HG02623 (cell line): ENCODE measurements around the gene CCDC3.

ENCODE experiments used
- ATAC-seq: cut with Tn5 transposase; IDR thresholded peaks from one replicate; pipeline ENCODE4 v1.9.1; 2021; ENCODE audit warnings: moderate library complexity; ENCODE audit not compliant: unreplicated experiment

The CCDC3 gene

DNA sequence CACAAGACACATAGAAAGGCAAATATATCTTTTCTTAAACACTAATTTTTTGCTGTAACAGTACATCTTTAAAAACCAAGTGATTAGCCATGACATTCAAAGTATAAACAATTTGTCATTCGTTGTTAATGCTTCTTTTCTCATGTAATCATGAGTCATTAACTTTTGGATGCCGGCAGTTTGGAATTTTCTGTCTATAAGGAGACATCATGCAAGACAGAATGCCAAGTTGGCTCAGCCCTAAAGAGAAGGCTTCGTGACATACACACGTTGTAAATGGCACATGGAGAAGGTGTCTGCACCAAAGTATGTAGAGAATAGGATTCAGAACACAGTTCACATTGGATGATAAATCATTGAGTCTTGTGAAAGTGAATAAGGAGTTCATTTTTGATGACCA, 35.9 kb downstream of the CCDC3 start:
- ATAC-seq = no peak

DNA sequence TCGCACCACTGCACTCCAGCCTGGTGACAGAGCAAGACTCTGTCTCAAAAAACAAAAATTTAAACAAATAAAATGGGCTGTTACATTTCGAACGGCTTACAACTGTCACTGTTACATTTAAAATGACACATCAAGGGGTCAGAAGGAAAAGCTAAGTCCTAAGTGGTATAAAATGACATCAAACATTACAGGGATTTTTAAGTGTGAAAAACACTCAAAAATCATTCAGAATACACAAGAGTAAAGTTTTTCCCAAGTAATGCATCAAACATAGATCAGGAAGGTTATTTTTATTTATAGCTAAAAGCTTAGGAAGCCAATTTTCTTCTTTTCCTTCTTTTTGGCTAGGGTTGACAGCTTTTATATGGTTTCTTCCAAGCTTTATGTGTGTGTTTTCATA, 39.0 kb downstream of the CCDC3 start:
- ATAC-seq = no peak

DNA sequence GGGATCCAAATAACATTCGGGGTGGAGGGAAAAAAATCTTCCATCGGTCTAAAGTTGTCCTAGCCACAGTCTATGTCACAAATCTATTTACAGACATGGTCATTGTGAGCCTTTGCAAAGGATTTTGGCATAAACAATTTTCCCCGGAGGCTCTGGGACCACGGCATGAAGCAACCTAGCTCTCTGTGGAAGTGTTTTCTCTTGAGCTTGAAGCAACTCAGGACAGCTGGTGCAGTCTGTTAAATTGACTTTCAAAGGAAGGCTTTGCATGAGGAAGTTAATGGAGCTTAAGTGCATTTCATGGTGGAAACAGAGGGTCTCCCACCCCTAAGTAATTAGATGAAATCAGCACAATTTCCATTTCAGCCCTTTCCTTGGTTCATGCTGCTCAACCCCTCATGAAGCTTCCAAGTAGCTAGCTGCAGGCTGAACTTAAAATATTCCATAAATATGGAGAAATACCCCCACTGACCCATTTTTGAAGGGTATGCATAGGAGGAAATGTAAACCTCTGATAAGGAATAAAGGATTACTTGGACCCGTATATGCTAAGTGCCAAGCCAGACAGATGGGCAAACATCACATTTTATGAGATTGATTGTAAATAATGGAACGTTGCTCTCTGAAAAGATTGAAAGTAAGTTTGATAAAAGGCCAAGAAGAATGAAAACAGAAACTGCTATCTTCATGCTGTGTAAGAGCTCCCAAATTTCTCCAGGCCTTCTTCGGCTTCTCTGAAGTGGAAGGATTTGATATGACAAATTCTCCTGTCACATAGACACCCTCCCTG, 39.9 kb downstream of the CCDC3 start:
- no peak for ATAC-seq

DNA sequence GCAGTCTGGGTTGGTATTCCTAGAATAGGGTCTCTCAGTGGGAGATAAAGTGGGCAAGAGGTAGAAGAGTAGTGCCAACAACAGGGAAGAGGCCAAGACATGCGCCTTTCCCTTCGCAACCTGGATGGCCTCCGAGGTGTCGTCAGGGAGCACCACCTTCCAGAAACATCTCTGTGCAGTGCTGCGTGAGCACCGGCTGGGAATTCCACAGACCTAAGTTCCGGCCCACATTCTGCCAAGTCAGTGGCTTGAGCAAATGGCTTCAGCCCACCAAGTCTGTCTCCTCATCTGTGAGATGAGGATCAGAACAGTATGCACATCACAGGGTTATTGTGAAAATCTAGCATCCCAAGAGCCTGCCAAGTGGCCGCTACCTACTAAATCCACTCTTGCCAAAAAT, 40.6 kb downstream of the CCDC3 start:
- no peak for ATAC-seq

DNA sequence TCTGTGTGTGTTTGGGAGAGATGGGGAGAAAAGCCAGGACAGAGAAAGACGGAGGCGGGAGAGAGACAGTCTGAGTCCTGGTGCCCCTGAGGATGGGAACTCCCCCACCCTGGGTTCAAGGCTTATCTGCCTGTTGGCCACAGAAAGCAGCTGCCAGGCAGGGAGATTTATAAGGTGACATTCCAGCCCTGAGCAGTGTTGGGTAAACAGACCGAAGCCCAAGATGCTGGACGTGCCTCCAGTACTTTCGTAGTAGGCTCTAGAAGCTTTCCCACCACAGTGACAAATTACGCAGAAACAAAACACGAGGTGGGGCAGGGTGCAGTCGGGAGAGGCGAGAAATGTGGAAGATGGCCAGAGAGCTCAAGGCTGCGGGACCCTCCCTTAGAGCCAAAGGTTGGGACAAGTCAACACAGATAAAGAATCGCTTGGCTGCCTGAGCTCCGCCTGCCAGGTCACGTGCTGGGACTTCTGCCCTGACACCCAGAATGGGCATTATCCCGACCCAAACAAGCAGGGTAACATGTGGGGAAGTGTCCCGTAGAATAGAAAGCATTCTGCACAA, 41.1 kb downstream of the CCDC3 start:
- no peak for ATAC-seq

DNA sequence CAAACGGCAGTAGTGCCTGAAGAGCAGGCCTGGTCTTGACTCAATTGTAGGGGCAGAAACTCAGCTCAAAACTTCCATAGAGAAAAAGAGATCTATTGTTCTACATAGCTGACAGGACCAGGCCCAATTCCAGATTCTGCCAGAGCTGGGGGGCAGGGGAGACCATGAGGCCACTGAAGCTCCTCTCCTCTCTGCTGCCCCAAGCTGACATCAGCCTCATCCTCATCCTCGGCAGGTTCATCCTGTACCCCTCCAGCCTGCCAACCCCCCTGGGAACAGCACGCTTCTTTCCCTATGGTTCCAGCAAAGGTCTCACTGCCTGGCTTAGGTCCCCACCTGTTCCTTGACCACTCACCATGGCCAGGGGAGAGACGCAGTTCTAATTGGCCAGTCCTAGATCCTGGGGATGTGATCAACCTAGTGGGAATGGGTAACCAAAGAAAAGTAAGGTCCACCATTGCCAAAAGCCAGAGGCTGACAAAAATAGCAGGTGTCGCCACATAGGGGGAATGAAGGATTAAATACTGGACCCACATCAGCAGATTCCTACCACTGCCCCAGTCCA, 42.9 kb downstream of the CCDC3 start:
- no peak for ATAC-seq

DNA sequence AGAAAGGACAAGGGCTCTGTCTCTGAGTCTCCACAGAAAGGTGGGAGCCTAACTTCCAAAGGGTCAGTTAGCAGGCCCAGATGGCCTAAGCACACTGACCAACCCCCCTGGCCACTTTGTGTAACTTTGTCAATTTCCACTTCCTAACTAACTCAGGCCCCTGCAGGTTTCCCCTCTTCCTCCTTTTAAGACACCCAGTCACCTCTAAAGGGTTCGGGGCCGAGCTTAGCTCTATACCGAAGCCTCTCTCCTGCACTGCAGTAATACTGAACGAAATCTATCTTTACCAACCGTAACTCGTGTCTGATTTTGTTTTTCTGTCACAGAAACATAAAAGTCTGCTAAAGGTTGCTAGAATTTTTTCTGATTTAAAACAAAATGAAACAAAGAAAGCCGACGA, 44.4 kb downstream of the CCDC3 start:
- no peak for ATAC-seq

- no peak for ATAC-seq
Observed at GRCh38 chr10:12954866-12955265, 46.6 kb downstream of the CCDC3 start.

DNA sequence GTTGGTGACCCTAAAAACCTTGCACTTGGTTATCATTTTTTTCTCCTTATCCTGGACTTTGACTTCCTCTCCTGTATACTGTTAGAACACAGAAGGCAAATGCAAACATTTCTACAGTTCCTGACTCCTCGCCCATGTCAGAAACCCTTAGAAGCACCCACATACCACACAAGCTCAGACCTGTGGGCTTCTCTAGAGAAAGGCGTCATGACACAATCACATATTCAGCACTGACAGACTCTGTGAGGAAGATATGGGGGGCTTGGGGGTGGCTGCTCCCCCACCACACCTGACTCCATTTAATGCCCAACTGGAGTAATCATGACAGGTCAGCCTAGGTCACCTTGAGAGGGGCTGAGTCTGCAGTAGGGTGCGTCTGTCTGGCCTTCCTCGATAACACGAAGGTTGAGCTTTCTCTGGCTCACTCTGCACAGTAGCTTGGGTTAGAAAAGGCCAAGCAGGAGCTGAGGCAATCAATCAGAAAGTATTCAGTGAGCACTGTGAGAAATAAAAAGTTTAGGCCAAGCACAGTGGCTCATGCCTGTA, 50.9 kb downstream of the CCDC3 start:
- ATAC-seq = no peak

DNA sequence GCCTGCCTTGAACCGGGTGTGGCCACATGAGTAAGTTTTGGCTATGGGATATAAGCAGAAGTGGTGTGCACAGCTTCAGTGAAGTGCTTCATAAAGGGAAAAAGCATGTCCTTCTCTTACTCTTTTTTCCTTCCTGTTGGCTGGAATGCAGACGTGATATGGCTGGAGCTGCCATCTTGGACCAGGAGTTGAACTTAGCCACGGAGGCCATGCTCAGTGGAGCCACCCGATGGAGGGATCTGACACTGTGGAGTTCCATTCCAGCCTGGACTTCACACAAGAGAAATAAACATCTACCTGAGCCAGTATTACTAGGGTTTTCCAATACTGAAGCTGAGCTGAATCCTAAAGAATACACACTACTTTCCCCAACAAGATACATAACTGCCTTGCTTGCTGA, 52.3 kb downstream of the CCDC3 start:
- ATAC-seq = no peak

GRCh38 chr10:12947741-12948140, 53.8 kb downstream of the CCDC3 start:
- no peak for ATAC-seq

- no peak for ATAC-seq
Observed at GRCh38 chr10:12946372-12946771, 55.1 kb downstream of the CCDC3 start.

GRCh38 chr10:12945690-12946359, 55.7 kb downstream of the CCDC3 start:
- ATAC-seq = no peak

- ATAC-seq = no peak
Observed at GRCh38 chr10:12944931-12945330, 56.6 kb downstream of the CCDC3 start.

GRCh38 chr10:12943425-12943824, 58.1 kb downstream of the CCDC3 start:
- ATAC-seq = no peak

GRCh38 chr10:12941966-12942365, 59.5 kb downstream of the CCDC3 start:
- ATAC-seq = no peak

- ATAC-seq = no peak
Observed at GRCh38 chr10:12940791-12941190, 60.7 kb downstream of the CCDC3 start.

- no peak for ATAC-seq
Observed at GRCh38 chr10:12938271-12938670, 63.2 kb downstream of the CCDC3 start.

DNA sequence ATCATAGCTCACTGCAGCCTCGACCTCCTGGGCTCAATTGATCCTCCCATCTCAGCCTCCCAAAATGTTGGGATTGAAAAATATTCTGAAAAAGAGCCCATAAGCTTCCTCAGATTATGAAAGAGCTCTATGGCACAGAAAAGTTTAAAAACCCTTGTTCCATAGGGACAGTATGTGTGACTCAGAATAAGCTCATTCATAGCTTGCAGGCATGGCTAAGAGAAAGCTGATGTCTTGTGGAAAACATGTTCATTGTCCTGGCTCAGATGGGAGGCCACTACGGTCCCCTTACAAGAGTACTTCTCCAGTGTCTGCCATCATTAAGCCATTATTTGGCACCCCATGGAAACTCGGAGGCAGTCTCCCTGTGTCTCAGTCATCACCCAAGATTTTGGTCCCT, 64.0 kb downstream of the CCDC3 start:
- ATAC-seq = no peak

DNA sequence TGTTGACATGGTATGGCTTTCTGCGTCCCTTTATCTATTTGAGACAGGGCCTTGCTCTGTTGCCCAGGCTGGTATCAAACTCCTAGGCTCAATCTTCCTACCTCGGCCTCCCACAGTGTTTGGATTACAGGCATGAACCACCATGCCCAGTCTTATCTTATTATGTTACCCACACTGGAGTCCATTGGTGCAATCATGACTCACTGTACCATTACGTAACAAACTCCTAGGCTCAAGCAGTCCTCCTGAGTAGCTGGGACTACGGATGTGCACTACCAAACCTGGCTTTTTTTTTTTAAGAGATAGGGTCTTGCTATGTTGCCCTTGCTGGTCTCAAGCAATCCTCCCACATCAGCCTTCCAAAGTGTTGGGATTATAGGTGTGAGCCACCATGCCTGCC, 66.7 kb downstream of the CCDC3 start:
- no peak for ATAC-seq

DNA sequence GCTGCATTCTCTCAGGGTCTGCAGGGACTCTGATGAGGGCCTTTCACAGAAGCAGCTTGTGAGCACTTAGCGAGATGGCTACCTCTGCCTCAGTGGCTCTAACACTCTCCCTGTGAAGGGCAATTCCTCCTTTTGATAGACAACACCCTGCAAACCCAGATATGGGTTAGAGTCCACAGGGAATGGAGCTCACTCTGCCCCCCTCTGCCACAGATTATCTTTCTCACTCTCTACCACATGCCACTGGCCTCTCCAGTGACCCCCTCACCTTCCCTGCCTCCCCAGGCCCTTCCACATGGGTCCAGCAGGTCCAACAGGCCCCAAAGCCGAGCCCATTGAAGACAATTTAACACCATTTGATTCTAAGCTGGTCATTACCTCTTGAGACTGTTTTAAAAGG, 72.1 kb downstream of the CCDC3 start:
- ATAC-seq = no peak

- ATAC-seq = no peak
Observed at GRCh38 chr10:12928571-12928970, 72.9 kb downstream of the CCDC3 start.
